GM21717 (cell line): ENCODE results near the gene HNRNPLL.

Experiments used
- ATAC-seq: cut with Tn5 transposase; IDR thresholded peaks from one replicate; pipeline ENCODE4 v1.9.1; 2021; ENCODE audit warnings: mild to moderate bottlenecking, moderate library complexity; ENCODE audit not compliant: unreplicated experiment

Gene HNRNPLL

DNA sequence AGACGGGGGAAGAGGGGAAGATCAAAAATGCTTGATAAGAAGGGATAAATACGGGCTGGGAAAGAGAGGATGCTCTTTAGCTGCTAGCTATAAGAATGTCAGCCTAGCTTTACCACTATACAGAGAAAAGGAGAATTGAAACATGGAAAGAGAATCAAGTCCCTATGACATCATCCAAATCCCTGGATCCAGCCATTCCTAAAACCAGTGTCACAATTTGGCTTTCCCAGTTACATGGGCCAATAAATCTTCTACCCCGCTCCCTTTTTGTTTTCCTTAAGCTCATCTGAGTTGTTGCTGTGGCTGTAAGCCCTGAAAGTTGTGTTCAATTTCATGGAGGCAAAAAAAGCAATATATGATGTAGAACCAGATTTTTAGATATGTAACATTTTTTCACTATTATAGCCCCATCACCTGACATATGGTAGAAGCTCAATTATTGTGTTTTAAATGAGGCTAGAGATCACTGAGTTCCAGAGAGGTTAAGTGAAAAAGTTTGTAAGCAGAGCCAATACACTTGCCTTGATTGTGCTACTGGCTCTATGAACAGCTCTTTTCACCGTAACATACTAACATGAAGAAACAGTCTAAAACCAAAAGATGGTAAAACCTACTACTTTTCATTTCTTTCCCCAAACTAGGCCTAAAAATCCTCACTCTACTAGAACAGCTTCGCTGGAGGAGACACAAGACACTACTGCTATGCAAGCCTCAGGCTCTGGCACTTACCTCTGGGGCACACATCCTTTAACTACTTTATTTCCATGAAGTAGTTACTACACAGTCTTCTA is 4.3 kb downstream of the HNRNPLL start:
- ATAC-seq, result no peak

DNA sequence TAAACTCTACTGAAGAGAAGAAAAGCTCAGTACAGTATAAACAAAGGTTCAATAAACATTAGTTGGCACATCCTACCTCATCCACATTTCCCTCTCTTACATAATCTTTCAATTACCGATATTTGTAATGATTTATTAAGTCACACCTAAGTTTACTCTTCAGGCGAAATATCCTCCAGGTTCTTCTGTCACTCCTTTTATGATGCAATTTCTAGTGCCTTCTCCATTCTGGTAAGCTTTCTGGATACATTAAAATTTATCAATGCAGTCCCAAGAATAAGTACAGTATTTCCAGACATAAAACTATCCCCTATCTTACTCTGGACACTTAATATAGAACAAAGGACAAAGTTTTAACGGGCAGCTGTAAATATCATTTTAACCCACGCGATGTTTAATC is 5.6 kb downstream of the HNRNPLL start:
- ATAC-seq, result no peak

DNA sequence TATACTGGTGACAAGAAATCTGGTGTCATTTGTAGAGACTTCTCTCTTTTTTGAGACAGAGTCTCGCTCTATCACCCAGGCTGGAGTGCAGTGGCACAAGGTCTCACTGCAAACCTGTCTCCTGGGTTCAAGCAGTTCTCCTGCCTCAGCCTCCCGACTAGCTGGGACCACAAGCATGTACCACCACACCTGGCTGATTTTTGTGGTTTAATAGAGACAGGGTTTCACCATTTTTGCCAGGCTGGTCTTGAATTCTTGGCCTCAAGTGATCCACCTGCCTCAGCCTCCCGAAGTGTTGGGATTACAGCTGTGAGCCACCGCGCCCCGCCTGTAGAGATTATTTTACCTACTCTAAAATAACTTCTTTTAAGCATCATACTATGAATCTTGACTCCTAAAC is 6.5 kb downstream of the HNRNPLL start:
- ATAC-seq, result no peak

DNA sequence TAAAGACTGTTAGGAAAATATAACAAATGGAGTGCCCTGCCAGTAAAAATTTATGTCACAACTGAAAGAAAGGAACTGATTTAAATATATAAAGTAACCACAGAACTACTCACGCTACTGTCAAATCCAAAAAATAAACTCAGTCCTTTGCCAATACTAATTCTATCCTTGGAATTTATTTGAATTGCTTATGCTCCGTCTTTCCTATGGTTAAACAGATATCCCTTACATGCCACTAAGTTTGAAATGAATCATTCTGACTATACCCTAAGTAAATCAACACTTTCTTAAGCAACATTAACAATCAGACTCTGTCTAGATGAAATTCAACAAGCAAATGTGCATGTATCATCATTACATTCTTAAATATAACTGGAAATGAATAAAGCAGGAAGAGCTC is 9.8 kb downstream of the HNRNPLL start:
- no peak for ATAC-seq

DNA sequence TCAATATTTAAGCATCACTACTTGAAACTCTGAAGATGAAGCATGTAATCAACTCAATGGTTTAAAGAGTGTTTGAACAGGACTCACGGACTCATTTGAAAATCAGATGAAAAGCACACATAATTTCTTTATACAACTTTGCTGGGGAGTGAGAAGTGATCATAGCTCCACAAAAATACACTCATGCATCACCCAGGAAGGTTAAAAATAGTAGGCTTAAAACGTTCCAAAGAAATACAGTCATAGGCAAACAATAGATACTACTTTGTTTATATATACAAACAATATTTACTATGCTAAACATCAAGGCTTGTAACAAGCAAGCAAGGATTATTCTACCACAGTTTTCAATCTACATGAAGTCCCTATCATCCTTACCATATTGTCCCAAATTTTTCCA is 11.6 kb downstream of the HNRNPLL start:
- no peak for ATAC-seq

DNA sequence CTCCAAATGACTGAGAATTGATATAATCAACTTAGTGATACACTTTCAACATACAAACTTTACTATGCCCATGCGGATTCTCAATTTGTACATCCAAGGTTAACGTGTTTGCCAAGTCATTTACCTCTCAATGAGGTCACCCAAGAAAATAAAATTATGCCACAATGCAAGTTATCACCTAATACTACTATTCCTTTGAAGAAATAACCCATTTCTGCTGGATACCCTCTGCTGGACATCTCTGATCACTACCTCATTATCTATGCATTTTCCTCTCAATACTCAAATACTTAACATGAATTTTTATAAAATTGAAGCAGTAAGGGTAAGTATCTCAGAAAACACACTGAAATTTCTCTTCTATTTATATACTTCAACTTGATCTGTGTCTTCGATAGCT is 12.7 kb downstream of the HNRNPLL start:
- ATAC-seq, result no peak

DNA sequence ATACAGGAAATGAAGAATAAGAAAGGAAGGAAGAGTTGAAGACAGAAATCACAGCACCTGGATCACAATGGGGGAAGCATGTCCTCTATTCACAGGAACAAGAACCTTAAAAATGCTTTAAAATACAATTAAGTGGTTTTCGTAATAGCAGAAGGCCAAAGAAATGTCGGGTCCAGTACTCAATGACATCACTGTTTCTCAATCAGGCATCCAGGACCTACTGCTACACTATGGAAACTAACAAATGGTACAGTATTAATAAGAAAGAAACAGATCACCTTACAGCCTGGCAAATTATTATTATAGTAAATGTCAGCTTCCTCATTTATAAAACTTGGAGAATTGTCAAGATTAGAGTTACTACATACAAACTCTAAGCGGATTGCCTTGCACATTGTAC is 15.8 kb downstream of the HNRNPLL start:
- no peak for ATAC-seq

DNA sequence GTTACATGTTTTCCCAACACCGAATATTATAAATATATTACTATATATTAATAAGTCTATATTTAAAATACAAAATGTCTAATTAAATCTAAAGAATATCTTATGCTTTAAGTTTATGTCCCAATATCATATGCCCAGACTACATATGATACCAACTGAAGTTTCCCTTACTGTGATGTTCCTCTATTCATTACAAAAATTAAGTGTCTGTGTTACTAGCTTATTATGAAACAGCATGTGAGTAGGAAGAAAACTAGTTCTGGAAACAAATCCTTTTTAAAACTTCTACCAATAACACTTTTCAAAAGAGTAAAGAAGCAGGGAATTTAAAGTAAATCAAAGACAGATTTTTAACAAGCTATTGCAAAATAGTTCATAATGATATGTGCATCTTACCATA is 17.8 kb downstream of the HNRNPLL start:
- ATAC-seq, result no peak

DNA sequence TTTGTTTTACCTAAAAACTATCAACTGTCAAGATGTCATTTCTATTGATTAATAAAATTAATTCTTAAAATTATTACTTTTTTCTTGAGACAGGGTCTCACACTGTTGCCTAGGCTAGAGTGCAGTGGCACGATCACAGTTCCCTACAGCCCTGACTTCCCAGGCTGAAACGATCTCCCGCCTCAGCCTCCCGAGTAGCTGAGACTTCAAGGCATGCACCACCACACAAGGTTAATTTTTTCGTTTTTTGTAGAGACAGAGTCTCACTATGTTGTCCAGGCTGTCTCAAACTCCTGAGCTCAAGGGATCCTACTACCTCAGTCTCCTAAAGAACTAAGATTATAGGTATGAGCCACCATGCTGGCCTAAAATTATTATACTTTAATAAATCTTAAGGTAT is 18.7 kb downstream of the HNRNPLL start:
- no peak for ATAC-seq

DNA sequence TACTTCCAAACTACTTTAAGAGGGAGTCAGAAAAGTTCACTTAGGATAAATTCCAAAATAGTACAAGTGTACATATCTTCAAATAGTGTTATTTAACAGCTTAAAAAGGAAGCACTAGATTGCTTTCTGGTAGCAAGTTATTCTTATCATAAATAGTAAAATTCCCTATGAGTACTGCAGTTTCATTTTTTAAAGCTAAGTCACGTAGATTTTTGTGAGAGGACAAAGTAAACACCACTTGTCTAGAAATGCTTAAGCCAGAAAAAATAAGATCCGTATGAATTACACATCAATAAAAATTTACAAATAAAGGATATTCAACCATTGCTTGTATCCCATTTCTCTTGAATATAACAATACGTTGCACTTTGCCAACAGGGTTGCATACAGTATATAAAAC is 19.2 kb downstream of the HNRNPLL start:
- no peak for ATAC-seq

DNA sequence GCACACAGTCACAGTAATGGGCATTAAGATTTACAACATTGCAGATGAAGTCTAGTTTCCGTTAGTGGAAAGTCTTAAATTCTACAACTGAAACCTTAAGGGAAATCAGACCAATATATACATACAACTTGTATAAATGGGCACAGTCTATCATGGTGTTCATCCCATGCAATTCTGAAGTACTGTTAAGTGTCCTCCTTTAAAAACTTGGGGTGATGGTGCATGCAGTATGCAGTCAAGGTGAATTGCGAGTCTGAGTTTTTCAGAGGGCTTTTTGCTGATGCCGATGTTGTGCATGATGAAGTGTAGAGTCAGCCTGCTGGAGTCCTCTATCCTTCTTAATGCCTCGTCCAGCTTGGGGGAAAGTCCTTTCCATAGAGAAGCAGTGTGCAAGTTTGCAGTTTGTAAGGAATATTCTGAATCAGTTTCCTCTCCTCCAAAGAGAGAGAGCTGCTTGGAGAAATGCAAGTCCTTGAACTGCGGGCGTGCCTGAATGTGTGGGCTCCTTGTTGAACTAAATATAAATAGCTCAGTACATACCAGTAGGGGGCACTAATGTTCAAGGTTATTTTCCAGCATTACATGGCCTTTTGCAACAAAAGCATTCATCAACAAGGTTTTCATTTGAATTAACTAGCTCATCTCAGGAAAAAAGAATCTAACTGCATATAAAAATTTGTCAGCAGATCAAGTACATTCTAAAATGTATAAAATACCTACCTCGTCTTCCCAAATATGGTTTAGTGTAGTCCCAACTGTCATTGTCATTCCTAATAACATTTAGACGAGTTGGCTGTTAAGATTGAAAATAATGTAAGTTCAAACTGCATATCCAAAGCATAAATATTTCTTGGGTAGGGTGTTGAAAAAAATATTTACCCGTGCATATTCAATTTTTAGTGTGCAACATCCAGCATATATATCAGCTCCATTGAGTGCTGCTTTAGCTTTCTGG is 21.3 kb downstream of the HNRNPLL start:
- ATAC-seq, result no peak

DNA sequence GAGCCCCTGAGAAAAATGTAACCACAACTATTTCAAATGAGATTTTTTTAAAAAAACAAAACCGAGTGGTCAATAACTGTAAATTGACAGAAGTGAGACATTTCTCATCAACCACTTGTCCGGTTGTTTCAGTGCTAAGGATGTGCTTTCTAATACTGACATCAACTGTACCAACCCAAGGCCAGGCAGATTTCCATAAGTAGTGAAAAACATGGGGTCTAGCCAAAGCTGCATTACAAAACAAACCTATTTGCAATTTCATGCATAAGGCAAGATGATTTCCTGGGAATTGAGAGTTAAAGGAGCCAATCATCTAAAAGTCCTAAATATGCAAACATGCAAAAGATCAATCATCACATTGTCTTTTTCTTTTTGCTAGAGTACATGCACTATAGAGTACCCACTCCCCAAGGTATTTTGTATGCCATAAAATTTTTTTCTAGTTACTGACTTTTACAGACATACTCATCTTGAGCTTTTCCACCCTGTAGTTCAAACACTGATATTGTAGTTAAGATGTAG is 22.6 kb downstream of the HNRNPLL start:
- ATAC-seq, result no peak

DNA sequence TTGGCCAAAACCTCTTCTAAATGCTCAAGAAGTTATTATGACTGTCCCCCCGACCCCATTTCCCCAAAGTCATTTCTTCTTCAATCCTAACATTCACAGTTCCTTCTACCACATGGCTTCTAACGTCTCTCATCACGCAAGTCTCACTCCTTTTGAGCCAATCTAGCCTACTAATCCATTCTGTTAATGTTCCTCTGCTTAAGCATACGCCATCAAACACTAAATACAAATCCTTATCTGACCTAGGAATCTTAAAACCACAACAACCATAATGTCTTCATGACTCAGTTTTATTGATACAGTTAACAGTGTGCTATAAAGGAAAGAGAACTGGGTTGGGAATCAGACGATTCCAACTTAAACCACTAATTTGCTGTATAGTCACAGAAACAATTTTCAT is 23.9 kb downstream of the HNRNPLL start:
- ATAC-seq, result no peak

DNA sequence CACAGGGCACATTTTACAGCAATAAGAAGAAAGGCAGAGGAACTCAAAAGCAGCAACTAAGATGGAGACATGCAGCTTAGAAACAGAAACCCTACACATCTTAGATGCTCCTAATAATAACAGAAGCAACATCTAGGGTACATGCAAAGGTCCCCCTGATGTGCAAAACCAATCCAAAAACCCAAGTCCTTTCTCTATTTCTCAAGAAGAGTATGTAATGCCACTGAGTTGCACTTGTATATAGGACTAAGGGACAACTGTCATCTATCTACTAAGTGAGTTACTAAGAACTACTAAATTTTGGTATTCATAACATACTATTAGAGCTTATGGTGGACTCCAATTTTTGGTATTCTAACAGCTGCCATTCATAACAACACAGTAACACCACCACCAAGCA is 28.4 kb downstream of the HNRNPLL start:
- no peak for ATAC-seq

DNA sequence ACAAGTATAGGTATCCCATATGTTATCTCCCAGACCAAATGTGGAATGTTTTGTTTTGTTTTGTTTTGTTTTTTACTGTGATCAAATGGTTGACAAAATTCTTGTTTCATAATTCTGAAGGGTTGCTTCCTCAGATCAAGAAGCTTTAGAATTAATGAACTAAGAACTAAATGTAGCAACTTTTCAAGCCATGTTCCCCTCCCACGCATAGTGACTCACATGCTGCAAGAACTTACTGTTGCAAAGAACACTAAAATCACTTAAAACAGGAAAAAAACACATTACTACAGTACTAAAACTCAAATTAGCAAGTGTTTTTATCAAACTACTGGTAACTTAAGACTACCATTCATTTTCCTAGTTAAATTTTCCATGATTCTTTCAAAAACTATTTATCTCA is 30.6 kb downstream of the HNRNPLL start:
- ATAC-seq, result no peak

DNA sequence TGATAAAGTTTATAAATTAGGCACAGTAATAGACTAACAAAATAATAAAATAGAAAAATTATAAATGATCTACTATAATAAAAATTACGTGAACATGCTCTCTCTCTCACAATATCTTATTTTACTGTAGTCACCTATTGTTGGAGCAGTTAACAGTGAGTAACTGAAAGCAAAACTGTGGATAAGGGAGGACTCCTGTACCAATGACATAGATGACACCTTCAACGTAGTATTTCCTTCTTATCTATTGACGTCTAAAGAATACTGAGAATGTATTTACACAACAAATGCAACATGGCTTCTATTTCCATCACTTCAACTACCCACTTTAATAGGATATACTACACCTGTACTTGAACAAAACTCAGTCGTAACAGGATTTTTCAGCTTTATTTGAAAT is 31.5 kb downstream of the HNRNPLL start:
- no peak for ATAC-seq

DNA sequence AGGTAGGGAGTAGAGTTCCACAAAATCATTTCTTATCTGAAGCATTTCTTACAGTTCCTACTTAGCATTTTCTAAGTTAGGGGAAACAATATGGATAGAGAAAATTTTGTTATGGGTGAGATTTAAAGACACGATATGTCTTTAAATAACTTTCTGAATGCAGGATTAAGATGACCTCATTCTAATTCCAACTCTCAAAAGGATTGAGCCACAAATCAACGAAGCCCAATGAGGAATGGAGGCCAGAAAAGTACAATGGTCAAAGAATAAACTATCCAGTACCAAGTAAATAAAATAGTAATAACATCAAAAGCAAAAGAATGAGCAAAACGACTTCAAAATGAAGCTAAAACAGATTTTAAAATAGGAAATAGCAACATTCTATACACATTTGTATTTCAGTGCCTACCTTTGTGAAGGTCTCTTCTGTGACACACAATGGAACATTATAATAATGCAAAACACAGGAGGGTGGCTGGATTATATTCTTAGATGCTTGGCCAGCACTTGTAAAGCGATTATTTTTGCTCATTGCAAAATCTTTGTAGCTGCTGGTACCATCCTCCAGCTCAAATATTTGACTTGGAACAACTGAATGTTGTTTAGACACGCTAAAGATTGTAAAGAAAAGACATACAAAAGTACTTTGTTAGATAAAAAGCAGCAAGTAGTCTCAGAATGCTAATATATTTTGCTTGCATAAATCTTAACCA is 33.8 kb downstream of the HNRNPLL start:
- no peak for ATAC-seq

DNA sequence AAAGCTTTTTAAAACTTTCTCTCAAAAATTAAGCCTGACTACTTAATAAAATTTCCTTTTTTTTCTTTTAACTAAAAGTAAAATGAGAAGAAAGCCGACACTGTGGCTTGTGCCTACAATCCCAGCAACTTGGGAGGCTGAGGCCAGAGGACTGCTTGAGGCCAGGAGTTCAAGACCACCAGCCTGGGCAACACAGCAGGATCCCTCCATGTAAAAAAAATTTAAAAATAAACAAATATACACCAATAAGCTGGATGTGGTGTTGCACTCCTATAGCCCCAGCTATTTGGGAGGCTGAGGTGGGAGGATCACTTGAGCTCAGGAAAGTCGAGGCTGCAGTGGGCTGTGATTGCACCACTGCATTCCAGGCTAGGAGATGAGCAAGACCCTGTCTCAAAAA is 37.4 kb downstream of the HNRNPLL start:
- no peak for ATAC-seq

DNA sequence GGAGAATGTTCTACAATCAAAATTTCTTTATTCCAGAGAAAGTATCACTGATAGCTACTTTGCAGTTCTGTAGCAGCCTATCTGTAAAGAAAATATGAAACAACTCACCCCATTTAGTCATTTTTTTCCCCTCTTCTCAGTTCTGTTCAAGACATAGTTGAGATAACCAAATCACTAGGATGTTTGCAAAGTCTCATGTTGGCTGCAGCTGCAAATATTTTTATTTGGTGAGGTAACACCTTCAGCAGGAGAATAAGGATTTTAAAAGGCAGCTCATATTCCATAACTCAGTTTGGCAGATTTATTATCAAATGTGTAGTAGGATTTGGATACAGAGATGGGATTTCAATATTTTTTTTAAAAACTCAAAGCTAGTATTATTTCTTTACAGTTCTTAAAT is 41.0 kb downstream of the HNRNPLL start:
- ATAC-seq, result no peak

DNA sequence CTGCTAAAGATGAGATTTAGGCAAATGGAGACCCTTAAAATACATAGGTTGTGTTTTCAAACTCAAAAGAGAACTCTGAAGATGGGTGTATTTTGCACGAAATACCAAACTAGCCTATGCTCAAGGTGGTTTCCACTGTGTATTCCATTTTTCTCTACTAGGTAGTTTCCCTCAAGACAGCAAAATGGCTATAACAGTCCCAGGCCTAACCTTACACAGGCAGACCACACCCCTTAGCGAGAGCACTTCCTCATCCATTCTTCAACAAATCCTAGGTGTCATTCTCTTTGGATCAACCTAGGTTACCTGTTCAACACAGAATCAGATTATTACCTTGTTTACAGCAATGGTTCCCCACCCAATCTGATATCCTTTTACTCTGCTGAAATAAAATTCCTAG is 42.6 kb downstream of the HNRNPLL start:
- no peak for ATAC-seq

DNA sequence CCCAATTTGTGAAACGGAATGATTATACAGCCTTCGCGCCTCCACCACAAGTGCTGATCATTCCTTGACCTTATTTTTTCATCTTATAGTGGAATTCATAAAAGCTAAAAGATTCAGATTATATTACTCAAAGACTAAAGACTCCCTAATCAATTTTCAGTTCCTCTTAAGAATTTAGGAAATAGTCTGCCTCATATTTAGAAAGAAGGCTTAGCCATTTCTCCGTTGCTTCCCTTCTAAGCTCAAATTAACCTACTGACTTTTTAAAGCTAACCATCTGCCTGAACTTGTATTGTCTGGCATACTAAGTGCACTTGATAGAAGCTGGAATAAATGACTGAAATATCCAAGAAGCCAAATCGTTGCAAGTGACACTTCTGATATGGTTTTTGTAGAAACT is 44.7 kb downstream of the HNRNPLL start:
- ATAC-seq, result no peak
